ENCODE data around the gene PDE8B. TPM values are rescaled to one million over a fixed set of nuclear protein-coding genes. Genes with fewer than 3 reads are reported as not detected.
"Not testable (repeated sequence)": the region's sequence is repeated elsewhere in the genome, so short reads cannot be mapped to it uniquely, and the experiment has no call there.

Gene PDE8B
- polyA plus RNA-seq, 5 donors, result 4.6 to 8.5 (median 6.8) TPM

- no peak for DNase-seq
Measured at GRCh38 chr5:77443670-77444069, 233.2 kb downstream of the PDE8B start.

GRCh38 chr5:77444356-77444755 lies 233.9 kb downstream of the PDE8B start:
- no peak for DNase-seq

DNA sequence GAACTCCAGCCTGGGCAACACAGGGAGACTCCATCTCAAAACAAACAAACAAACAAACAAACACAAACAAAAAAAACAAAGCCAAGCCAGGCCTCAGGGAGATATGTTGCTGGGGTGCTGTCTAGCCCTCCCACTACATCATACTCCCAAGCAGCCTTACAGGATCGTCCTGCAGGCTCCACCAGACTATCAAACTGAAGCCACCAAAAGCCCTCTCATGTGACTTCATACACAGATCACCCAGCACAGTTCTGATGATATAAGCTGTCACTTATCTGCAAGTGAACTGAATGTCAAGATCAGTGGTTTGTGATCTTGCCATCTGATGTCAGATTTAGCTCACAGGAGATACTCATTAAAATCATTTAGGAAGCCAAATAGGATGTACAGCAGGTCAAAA lies 238.4 kb downstream of the PDE8B start:
- DNase-seq, result no peak

- peak in 1 of 2 donors; percentile 52 for DNase-seq
Measured at GRCh38 chr5:77449277-77449676, 238.8 kb downstream of the PDE8B start.

DNA sequence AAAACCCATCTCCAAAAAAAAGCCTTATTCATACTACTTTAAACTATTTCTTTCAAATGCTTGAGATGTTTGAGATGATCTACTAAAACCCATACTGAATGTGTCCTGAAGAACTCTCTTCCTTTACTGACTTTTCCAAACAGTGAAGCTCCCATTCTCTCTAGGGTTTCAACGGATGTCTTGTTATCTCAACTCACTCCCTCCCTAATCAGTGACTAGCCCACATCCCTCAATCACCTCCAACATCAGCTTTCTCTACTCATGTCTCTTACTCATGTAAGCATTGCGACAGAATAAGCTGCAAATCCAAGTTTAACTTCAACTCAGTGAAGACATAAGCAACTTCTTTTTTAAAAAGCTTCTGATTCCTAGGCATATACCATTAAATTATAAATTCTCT lies 239.5 kb downstream of the PDE8B start:
- DNase-seq, result no peak

DNA sequence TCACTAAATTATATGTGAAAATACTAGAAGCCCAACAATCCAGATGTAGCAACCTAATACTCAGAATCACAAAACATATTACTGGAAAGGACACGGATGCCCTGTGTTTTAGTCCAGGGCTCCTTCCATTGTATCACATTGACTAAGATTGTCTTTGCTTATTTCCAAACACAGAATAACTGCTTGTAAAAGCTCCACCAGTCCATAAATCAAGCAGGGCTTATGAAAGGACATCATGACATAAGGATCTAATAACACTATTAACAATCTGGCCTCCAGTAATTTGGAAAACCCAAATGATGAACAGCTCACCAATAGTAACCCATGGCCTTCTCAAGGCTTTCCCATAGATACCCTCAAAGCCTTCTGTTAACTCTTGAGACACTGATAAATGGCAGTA lies 241.9 kb downstream of the PDE8B start:
- DNase-seq, result no peak

DNA sequence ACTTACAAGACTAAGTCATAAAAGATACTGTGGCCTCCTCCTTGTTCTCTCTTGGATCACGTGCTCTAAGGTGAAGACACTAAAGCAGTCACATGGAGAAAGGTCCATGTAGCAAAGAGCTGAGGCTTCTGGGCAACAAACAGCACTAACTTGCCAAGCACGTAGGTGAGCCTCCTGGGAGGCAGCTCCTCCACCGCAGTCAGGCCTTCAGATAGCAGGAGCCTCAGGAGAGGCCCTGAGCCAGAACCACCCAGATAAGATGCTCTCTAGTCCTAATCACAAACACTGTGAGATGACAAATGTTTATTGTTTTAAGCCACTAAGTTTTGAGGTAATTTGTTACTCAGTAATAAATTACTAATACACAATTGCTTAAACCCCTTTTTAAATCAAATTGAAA lies 243.6 kb downstream of the PDE8B start:
- DNase-seq, result no peak

- DNase-seq, result no peak
Measured at GRCh38 chr5:77461287-77461686, 250.8 kb downstream of the PDE8B start.

- no peak for DNase-seq
Measured at GRCh38 chr5:77463905-77464304, 253.4 kb downstream of the PDE8B start.

GRCh38 chr5:77468875-77469274 lies 258.4 kb downstream of the PDE8B start:
- not testable (repeated sequence) for DNase-seq

DNA sequence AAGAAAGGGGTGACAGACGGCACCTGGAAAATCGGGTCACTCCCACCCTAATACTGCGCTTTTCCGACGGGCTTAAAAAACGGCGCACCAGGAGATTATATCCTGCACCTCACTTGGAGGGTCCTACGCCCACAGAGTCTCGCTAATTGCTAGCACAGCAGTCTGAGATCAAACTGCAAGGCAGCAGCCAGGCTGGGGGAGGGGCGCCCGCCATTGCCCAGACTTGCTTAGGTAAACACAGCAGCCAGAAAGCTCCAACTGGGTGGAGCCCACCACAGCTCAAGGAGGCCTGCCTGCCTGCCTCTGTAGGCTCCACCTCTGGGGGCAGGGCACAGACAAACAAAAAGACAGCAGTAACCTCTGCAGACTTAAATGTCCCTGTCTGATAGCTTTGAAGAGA lies 264.6 kb downstream of the PDE8B start:
- DNase-seq, result not testable (repeated sequence)

Other genes starting within 250 kb of the PDE8B start
- 10 to 100 TPM; 20.6 to 33.3 (median 25.9) TPM for gene AGGF1, start 180.3 kb upstream of the PDE8B start, polyA plus RNA-seq (ENCODE audit: insufficient read depth in 1 of 5, insufficient read length in 5 of 5, low replicate concordance in 1 of 5)
- gene ZBED3, start 123.4 kb upstream of the PDE8B start, polyA plus RNA-seq (ENCODE audit: insufficient read depth in 1 of 5, insufficient read length in 5 of 5, low replicate concordance in 1 of 5), result 10 to 100 TPM; 25.1 to 30.7 (median 29.4) TPM

Data from right lung (tissue), 5 donors.